ENCODE results near the gene PILRB. TPM values are rescaled to one million over a fixed set of nuclear protein-coding genes. Genes with fewer than 3 reads are reported as not detected.

The PILRB gene
- total and polyA plus RNA-seq, 9 of the 15 experiments (the other 6 are each of a cell fraction or from before 2014, with no cell fraction given) = 6.2 to 94.6 (median 37.0) TPM

GRCh38 chr7:100413346-100413745, 55.4 kb downstream of the PILRB start (continued):
- TF ChIP-seq ZMIZ1 (IDR thresholded peaks at IDR 0.05; ENCODE audit: low read depth in 2 of 2, low read length in 2 of 2) (no peak), ZNF507 (tag; conservative IDR thresholded peaks at IDR 0.05) (no peak), ZNF347 (CRISPR knock-in tag; IDR thresholded peaks at IDR 0.05; ENCODE audit: low read depth) (no peak), ZEB2 (IDR thresholded peaks at IDR 0.05) (no peak), ATF3 (IDR thresholded peaks at IDR 0.05) (no peak), ATF3 (CRISPR knock-in tag; conservative IDR thresholded peaks at IDR 0.05) (no peak), SP2 (IDR thresholded peaks at IDR 0.05; ENCODE audit: extremely low read depth, low read depth, low read length, poor library complexity, severe bottlenecking) (no peak), CBX1 (IDR thresholded peaks at IDR 0.05; ENCODE audit: low read depth) (no peak), PHF21A (IDR thresholded peaks at IDR 0.05; ENCODE audit: borderline replicate concordance, low read depth) (no peak), CBFA2T3 (IDR thresholded peaks at IDR 0.05) (no peak), DPF2 (IDR thresholded peaks at IDR 0.05) (no peak), ZNF133 (CRISPR knock-in tag; IDR thresholded peaks at IDR 0.05) (no peak), NEUROD1 (IDR thresholded peaks at IDR 0.05; ENCODE audit: borderline replicate concordance, low read depth, low read length, partially characterized antibody) (no peak)
